H9 (cell line): ENCODE results near the gene DDX55. TPM values are rescaled to one million over a fixed set of nuclear protein-coding genes. Genes with fewer than 3 reads are reported as not detected.

ENCODE experiments used
- DNase-seq: peaks from one replicate; pipeline ENCODE4 v3.0.0-alpha.2; 2017
- H2AFZ ChIP-seq: one replicate; pipeline ENCODE4 v1.6.1; 2013; ENCODE audit warnings: mild to moderate bottlenecking, low read length, control low read depth, moderate library complexity
- H2AK5ac ChIP-seq: 2 replicates; pipeline ENCODE4 v1.6.1; 2013; ENCODE audit warnings: low read length, control low read depth, mixed read lengths; ENCODE audit not compliant: insufficient read length
- H2BK120ac ChIP-seq: one replicate; pipeline ENCODE4 v1.6.1; 2013; ENCODE audit warnings: low read depth, mild to moderate bottlenecking, low read length, control low read depth, inconsistent platforms; ENCODE audit not compliant: poor library complexity, severe bottlenecking
- H2BK12ac ChIP-seq: 2 replicates; pipeline ENCODE4 v1.6.1; 2013; ENCODE audit warnings: low read length, control low read depth, mixed read lengths, low read depth; ENCODE audit not compliant: insufficient read length
- H2BK15ac ChIP-seq: 2 replicates; pipeline ENCODE4 v1.6.1; 2013; ENCODE audit warnings: low read depth, low read length, control low read depth
- H2BK20ac ChIP-seq: one replicate; pipeline ENCODE4 v1.6.1; 2013; ENCODE audit warnings: low read depth, mild to moderate bottlenecking, low read length, control low read depth, inconsistent platforms; ENCODE audit not compliant: poor library complexity, severe bottlenecking
- H2BK5ac ChIP-seq: 2 replicates; pipeline ENCODE4 v1.6.1; 2013; ENCODE audit warnings: low read length, control low read depth, mixed read lengths; ENCODE audit not compliant: insufficient read length
- H3K14ac ChIP-seq: 2 replicates; pipeline ENCODE4 v1.6.1; 2013; ENCODE audit warnings: low read length, control low read depth; ENCODE audit not compliant: insufficient read depth
- H3K18ac ChIP-seq: 2 replicates; pipeline ENCODE4 v1.6.1; 2013; ENCODE audit warnings: low read depth, mild to moderate bottlenecking, mixed read lengths, low read length, control low read depth; ENCODE audit not compliant: insufficient read length
- H3K23ac ChIP-seq: 2 replicates; pipeline ENCODE4 v1.6.1; 2013; ENCODE audit warnings: low read length, control low read depth, mixed read lengths, low read depth; ENCODE audit not compliant: insufficient read length
- H3K23me2 ChIP-seq: 2 replicates; pipeline ENCODE4 v1.6.1; 2013; ENCODE audit warnings: low read depth, mild to moderate bottlenecking, mixed read lengths, low read length, control low read depth; ENCODE audit not compliant: insufficient read length, poor library complexity, severe bottlenecking
- H3K27ac ChIP-seq: 2 replicates; pipeline ENCODE4 v1.5.1; 2013; ENCODE audit warnings: low read length, control low read depth, mixed read lengths, low read depth; ENCODE audit not compliant: insufficient read length
- H3K27me3 ChIP-seq: 2 replicates; pipeline ENCODE4 v1.6.1; 2013; ENCODE audit warnings: low read length, control low read depth, inconsistent platforms; ENCODE audit not compliant: insufficient read depth
- H3K4ac ChIP-seq: 2 replicates; pipeline ENCODE4 v1.6.1; 2013; ENCODE audit warnings: low read depth, mild to moderate bottlenecking, control low read depth, inconsistent platforms, low read length, moderate library complexity
- H3K4me1 ChIP-seq: 2 replicates; pipeline ENCODE4 v1.6.1; 2013; ENCODE audit warnings: low read length, control low read depth, inconsistent platforms; ENCODE audit not compliant: insufficient read depth
- H3K4me2 ChIP-seq: 2 replicates; pipeline ENCODE4 v1.6.1; 2013; ENCODE audit warnings: low read length, control low read depth, mixed read lengths; ENCODE audit not compliant: insufficient read length, insufficient read depth
- H3K56ac ChIP-seq: 2 replicates; pipeline ENCODE4 v1.6.1; 2013; ENCODE audit warnings: low read depth, mild to moderate bottlenecking, mixed read lengths, low read length, control low read depth; ENCODE audit not compliant: insufficient read length
- H3K79me1 ChIP-seq: 2 replicates; pipeline ENCODE4 v1.6.1; 2013; ENCODE audit warnings: low read depth, mild to moderate bottlenecking, moderate library complexity, low read length, control low read depth, inconsistent platforms; ENCODE audit not compliant: insufficient read depth, poor library complexity, severe bottlenecking
- H3K79me2 ChIP-seq: 2 replicates; pipeline ENCODE4 v1.6.1; 2013; ENCODE audit warnings: low read length, control low read depth, inconsistent platforms; ENCODE audit not compliant: insufficient read depth
- H3K9ac ChIP-seq: 2 replicates; pipeline ENCODE4 v1.6.1; 2013; ENCODE audit warnings: low read length, control low read depth, mixed read lengths; ENCODE audit not compliant: insufficient read length; ENCODE audit errors: extremely low read depth
- H3K9me3 ChIP-seq: one replicate; pipeline ENCODE4 v1.6.1; 2013; ENCODE audit warnings: low read depth, low read length, inconsistent platforms; ENCODE audit not compliant: control insufficient read depth
- H3T11ph ChIP-seq: one replicate; pipeline ENCODE4 v1.6.1; 2013; ENCODE audit warnings: mild to moderate bottlenecking, low read length, control low read depth, inconsistent platforms
- H4K20me1 ChIP-seq: one replicate; pipeline ENCODE4 v1.6.1; 2013; ENCODE audit not compliant: control insufficient read depth, insufficient read length, insufficient read depth
- H4K5ac ChIP-seq: 2 replicates; pipeline ENCODE4 v1.6.1; 2013; ENCODE audit warnings: low read depth, mild to moderate bottlenecking, mixed read lengths, low read length, control low read depth; ENCODE audit not compliant: insufficient read length
- H4K8ac ChIP-seq: replicated peaks from 2 replicates; pipeline ENCODE4 v1.6.1; 2013; ENCODE audit warnings: low read length, control low read depth, mixed read lengths, low read depth; ENCODE audit not compliant: insufficient read length
- H4K91ac ChIP-seq: 2 replicates; pipeline ENCODE4 v1.6.1; 2013; ENCODE audit warnings: low read depth, mild to moderate bottlenecking, moderate library complexity, mixed read lengths, low read length, control low read depth; ENCODE audit not compliant: insufficient read length
- H3K27ac Mint-ChIP-seq, 3 experiments: 2 replicates in 2 of 3; 3 replicates in 1 of 3; pipeline ENCODE4 v1.8.0; 2020 to 2021; ENCODE audit warnings: mixed read lengths in 3 of 3, mild to moderate bottlenecking in 1 of 3, moderate library complexity in 1 of 3
- H3K27me3 Mint-ChIP-seq: 2 replicates; pipeline ENCODE4 v1.8.0; 2021; ENCODE audit warnings: low read depth, mild to moderate bottlenecking, moderate library complexity, mixed read lengths
- H3K36me3 Mint-ChIP-seq, 3 experiments: 2 replicates in 2 of 3; 3 replicates in 1 of 3; pipeline ENCODE4 v1.8.0; 2020 to 2021; ENCODE audit warnings: low read depth in 3 of 3, mixed read lengths in 3 of 3; ENCODE audit not compliant: insufficient read depth in 1 of 3
- H3K4me1 Mint-ChIP-seq, 2 experiments: 2 replicates each; pipeline ENCODE4 v1.8.0; 2020; ENCODE audit warnings: mixed read lengths in 2 of 2
- H3K4me3 Mint-ChIP-seq, 2 experiments: 2 replicates in 1 of 2; 3 replicates in 1 of 2; pipeline ENCODE4 v1.8.0; 2020 to 2021; ENCODE audit warnings: mild to moderate bottlenecking in 2 of 2, mixed read lengths in 2 of 2, moderate library complexity in 1 of 2
- H3K9me3 Mint-ChIP-seq, 2 experiments: 2 replicates in 1 of 2; 3 replicates in 1 of 2; pipeline ENCODE4 v1.8.0; 2020; ENCODE audit warnings: mild to moderate bottlenecking in 2 of 2, mixed read lengths in 2 of 2, moderate library complexity in 1 of 2
- CTCF ChIP-seq: fragments of 200-600 bp; sonication (generic); conservative IDR thresholded peaks from 3 replicates; pipeline ENCODE4 v1.8.0; 2021; ENCODE audit warnings: antibody characterized with exemption, mild to moderate bottlenecking
- WGBS: extraction: QIAGEN DNeasy Blood & Tissue Kit; methylation state at CpG from one replicate; pipeline ENCODE4 v1.1.7; 2013; ENCODE audit warnings: missing lambda C conversion rate, low lambda C conversion rate, mixed read lengths; ENCODE audit not compliant: insufficient read length; ENCODE audit errors: extremely low coverage; 5-methylcytosine and 5-hydroxymethylcytosine counted together
- total RNA-seq: library from RNA; stranded (reverse); gene quantifications from 2 replicates; pipeline ENCODE4 v1.2.1, GENCODE V29; 2021

Gene DDX55
- total RNA-seq, 1 experiment from 2014 or later = 51.7 TPM

- no peak overlapping the region for H3K9ac ChIP-seq
- no peak overlapping the region for H2BK5ac ChIP-seq
- no peak overlapping the region for H2BK120ac ChIP-seq
- no peak overlapping the region for H3K4me2 ChIP-seq
- no peaks in the 10 kb centered on the region for H3K4me1 ChIP-seq
- Mint-ChIP-seq H3K27me3 (no peaks in the 10 kb centered on the region), H3K36me3 (peaks cover 10 to 51% (median 42%) of the 10 kb centered on the region in 3 experiments; a peak in 5 of 7 replicates), H3K9me3 (no peaks in the 10 kb centered on the region), H3K27ac (no peak overlapping the region), H3K4me1 (no peaks in the 10 kb centered on the region), H3K4me3 (no peak overlapping the region)
- no peak overlapping the region for H4K8ac ChIP-seq
- TF ChIP-seq CTCF = no peak
- H3K23me2 ChIP-seq = no peaks in the 10 kb centered on the region
- no peak overlapping the region for H3K23ac ChIP-seq
- no peak overlapping the region for H2BK12ac ChIP-seq
- H3K14ac ChIP-seq = no peak overlapping the region
- no peaks in the 10 kb centered on the region for H3K9me3 ChIP-seq
- no peak for DNase-seq
- WGBS = no CpG with 5 or more reads among the region's 5 CpGs
- H2BK15ac ChIP-seq = no peak overlapping the region
- no peak overlapping the region for H2BK20ac ChIP-seq
- H4K5ac ChIP-seq = no peak overlapping the region
- no peak overlapping the region for H3K56ac ChIP-seq
- no peak overlapping the region for H3T11ph ChIP-seq
- no peak overlapping the region for H2AFZ ChIP-seq
- no peak overlapping the region for H4K91ac ChIP-seq
- no peaks in the 10 kb centered on the region for H4K20me1 ChIP-seq
- H3K27ac ChIP-seq = no peak overlapping the region
- no peak overlapping the region for H2AK5ac ChIP-seq
- H3K4ac ChIP-seq = no peak overlapping the region
- no peak overlapping the region for H3K18ac ChIP-seq
- H3K79me2 ChIP-seq = no peaks in the 10 kb centered on the region
- no peaks in the 10 kb centered on the region for H3K79me1 ChIP-seq
- H3K27me3 ChIP-seq = no peaks in the 10 kb centered on the region
These were observed 44.0 kb downstream of the DDX55 start for GRCh38 chr12:123645878-123646277.
